Tibial nerve (tissue), 4 donors: ENCODE measurements around the gene ARHGEF37. TPM values are rescaled to one million over a fixed set of nuclear protein-coding genes. Genes with fewer than 3 reads are reported as not detected.

Source experiments
- DNase-seq, 2 donors: peaks; one replicate each; pipeline ENCODE4 v3.0.0-alpha.2; 2019; ENCODE audit warnings: low spot score in 2 of 2
- H3K27ac ChIP-seq, 4 donors: fragments of 200-600 bp; sonication (generic) in 3 of 4; one replicate each; pipeline ENCODE4 v1.5.1; 2017 to 2019; ENCODE audit warnings: mild to moderate bottlenecking in 1 of 4
- H3K27me3 ChIP-seq, 2 donors: fragments of 200-600 bp; sonication (generic) in 1 of 2; one replicate each; pipeline versions ENCODE4 v1.5.1 to v1.6.0; 2017 to 2019
- H3K36me3 ChIP-seq, 3 donors: fragments of 200-600 bp; sonication (generic); one replicate each; pipeline ENCODE4 v1.5.1; 2018 to 2019
- H3K4me1 ChIP-seq, 4 donors: fragments of 200-600 bp; sonication (generic) in 3 of 4; one replicate each; pipeline ENCODE4 v1.5.1; 2017 to 2019
- H3K4me3 ChIP-seq, 4 donors: fragments of 200-600 bp; sonication (generic) in 3 of 4; one replicate each; pipeline ENCODE4 v1.5.1; 2017 to 2019; ENCODE audit warnings: mild to moderate bottlenecking in 1 of 4, moderate library complexity in 1 of 4
- H3K9me3 ChIP-seq, 4 donors: fragments of 200-600 bp; sonication (generic) in 3 of 4; one replicate each; pipeline ENCODE4 v1.5.1; 2017 to 2019
- CTCF ChIP-seq, 5 experiments: fragments of 200-600 bp in 3 of 5; fragments of 450-650 bp in 2 of 5; sonication (generic) in 3 of 5; IDR thresholded peaks; one replicate each; pipeline ENCODE4 v1.5.1; 2016 to 2019; ENCODE audit warnings: antibody characterized with exemption in 5 of 5, mild to moderate bottlenecking in 3 of 5, moderate library complexity in 2 of 5
- EP300 ChIP-seq, 2 donors: sonication (generic); formaldehyde crosslinking; IDR thresholded peaks; one replicate each; pipeline ENCODE4 v1.6.1; 2017; ENCODE audit warnings: antibody characterized with exemption in 2 of 2, mild to moderate bottlenecking in 1 of 2
- POLR2A ChIP-seq, 2 donors: fragments of 450-650 bp; IDR thresholded peaks; one replicate each; pipeline ENCODE4 v1.6.1; 2017; ENCODE audit warnings: antibody characterized with exemption in 2 of 2, mild to moderate bottlenecking in 2 of 2, moderate library complexity in 2 of 2
- WGBS, 2 donors: methylation state at CpG; one replicate each; pipeline ENCODE4 v1.1.5; 2018; 5-methylcytosine and 5-hydroxymethylcytosine counted together
- total RNA-seq, 4 donors: library from RNA; depleted of rRNA; stranded (reverse); fragments of >200 nt; gene quantifications; one replicate each; pipeline ENCODE4 v1.1.0, GENCODE V29; 2016

Gene ARHGEF37
- total RNA-seq, 4 donors from 2014 or later = 28.8 to 73.7 (median 62.7) TPM

DNA sequence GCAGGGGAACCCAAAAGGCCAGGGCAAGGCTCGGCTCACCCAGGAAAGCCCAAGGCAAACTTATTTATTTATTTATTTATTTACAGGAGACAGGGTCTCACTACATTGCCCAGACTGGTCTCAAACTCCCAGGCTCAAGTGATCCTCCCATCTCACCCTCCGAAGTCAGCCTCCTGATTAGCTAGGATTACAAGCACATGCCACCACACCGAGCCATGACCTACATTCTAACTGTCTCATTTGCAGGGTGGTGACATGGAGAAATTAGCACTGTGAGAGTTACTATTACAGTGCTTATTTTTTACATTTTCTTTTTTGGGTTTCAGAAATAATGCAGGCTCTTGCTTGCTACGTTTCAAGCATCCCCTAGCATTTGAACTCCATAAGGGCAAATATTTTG lies 18.1 kb downstream of the ARHGEF37 start:
- no peak for DNase-seq
- Histone ChIP-seq H3K9me3 (no peaks in the 10 kb centered on the region), H3K27me3 (no peaks in the 10 kb centered on the region), H3K4me3 (no peak overlapping the region), H3K27ac (peak overlapping the region in 1 of 4 donors; percentile 14), H3K36me3 (peaks cover 0 to 62% (median 0%) of the 10 kb centered on the region in 3 donors), H3K4me1 (peaks cover 0 to 36% (median 13%) of the 10 kb centered on the region in 4 donors)
- TF ChIP-seq POLR2A (IDR thresholded peaks at IDR 0.05) = no peak
- no peak for TF ChIP-seq EP300 (IDR thresholded peaks at IDR 0.05)
- TF ChIP-seq CTCF (IDR thresholded peaks at IDR 0.05) = no peak
- WGBS, 2 donors = 92 to 94% methylated on average over 4 of the region's 4 CpGs

DNA sequence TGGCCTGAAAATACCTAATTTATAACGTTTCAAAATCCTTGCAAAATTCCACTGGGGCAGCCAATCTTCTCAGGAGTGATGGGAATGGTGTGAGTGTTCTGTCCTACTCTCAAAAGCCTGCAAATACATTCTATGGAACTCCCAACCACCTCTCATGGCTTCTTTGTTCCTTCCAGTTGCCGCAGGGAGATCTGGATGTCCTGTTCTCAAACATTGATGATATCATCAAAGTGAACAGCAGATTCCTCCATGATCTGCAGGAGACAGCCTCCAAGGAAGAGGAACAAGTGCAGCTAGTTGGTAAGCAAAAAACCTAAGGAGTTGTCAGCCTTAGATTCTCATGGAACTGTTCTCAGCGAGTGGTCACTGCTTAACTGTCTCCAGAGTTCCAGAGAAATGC lies 19.6 kb downstream of the ARHGEF37 start:
- H3K4me3 ChIP-seq = no peak overlapping the region
- H3K27me3 ChIP-seq = no peaks in the 10 kb centered on the region
- no peak overlapping the region for H3K27ac ChIP-seq
- H3K36me3 ChIP-seq = peaks cover 0 to 76% (median 0%) of the 10 kb centered on the region in 3 donors
- H3K9me3 ChIP-seq = no peaks in the 10 kb centered on the region
- DNase-seq = no peak
- H3K4me1 ChIP-seq = peaks cover 0 to 28% (median 11%) of the 10 kb centered on the region in 4 donors
- WGBS, 2 donors = 77 to 85% methylated on average over 3 of the region's 3 CpGs
- TF ChIP-seq POLR2A (IDR thresholded peaks at IDR 0.05) (no peak), EP300 (IDR thresholded peaks at IDR 0.05) (no peak), CTCF (IDR thresholded peaks at IDR 0.05) (no peak)

DNA sequence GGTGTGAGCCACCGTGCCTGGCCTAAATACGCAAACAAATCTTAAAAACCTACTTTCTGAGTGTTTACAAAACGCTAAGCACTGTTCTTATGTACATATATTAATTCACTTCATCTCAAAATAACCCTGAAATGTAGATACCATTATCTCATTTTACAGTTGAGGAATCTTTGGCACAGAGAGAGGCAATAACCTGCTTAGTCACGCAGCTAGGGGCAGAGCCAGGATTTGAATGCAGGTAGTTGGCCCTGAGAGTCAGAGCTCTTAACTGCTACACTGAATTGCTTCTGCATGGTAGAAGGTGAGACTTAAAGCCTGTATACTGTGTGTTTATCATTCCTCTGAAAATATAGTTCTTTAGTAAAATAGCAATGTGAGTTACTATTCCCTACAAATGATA lies 21.9 kb downstream of the ARHGEF37 start:
- peaks cover 0 to 83% (median 0%) of the 10 kb centered on the region in 3 donors for H3K36me3 ChIP-seq
- TF ChIP-seq CTCF (IDR thresholded peaks at IDR 0.05) (no peak), EP300 (IDR thresholded peaks at IDR 0.05) (no peak), POLR2A (IDR thresholded peaks at IDR 0.05) (no peak)
- no peaks in the 10 kb centered on the region for H3K9me3 ChIP-seq
- WGBS, 2 donors = 93 to 96% methylated on average over 4 of the region's 4 CpGs
- peaks cover 0 to 13% (median 6%) of the 10 kb centered on the region in 4 donors for H3K4me1 ChIP-seq
- no peak overlapping the region for H3K27ac ChIP-seq
- no peak for DNase-seq
- H3K27me3 ChIP-seq = no peaks in the 10 kb centered on the region
- no peak overlapping the region for H3K4me3 ChIP-seq

DNA sequence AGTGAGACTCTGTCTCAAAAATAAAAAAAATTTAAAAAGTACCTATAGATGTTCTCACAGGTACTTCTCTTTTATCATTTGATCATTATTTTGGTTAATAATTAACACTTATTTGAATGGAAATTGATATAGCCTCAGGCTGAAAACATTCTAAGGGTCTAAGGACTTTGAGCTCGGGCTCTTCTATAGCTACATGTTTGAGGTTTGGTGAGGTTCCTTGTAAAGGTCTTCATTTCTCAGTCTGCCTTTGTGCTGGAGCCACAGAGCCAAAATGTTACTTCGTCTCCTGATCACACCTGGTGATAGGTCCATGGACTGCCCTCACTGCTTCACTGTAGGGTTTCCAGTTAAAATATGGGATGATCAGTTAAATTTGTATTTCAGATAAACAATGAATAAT lies 22.6 kb downstream of the ARHGEF37 start:
- peaks cover 0 to 13% (median 6%) of the 10 kb centered on the region in 4 donors for H3K4me1 ChIP-seq
- H3K4me3 ChIP-seq = no peak overlapping the region
- no peaks in the 10 kb centered on the region for H3K27me3 ChIP-seq
- peaks cover 0 to 88% (median 0%) of the 10 kb centered on the region in 3 donors for H3K36me3 ChIP-seq
- no peak for DNase-seq
- WGBS, 2 donors = 89 to 92% methylated on average over 2 of the region's 2 CpGs
- H3K9me3 ChIP-seq = no peaks in the 10 kb centered on the region
- no peak overlapping the region for H3K27ac ChIP-seq
- no peak for TF ChIP-seq POLR2A (IDR thresholded peaks at IDR 0.05)
- TF ChIP-seq CTCF (IDR thresholded peaks at IDR 0.05) = no peak
- TF ChIP-seq EP300 (IDR thresholded peaks at IDR 0.05) = no peak

DNA sequence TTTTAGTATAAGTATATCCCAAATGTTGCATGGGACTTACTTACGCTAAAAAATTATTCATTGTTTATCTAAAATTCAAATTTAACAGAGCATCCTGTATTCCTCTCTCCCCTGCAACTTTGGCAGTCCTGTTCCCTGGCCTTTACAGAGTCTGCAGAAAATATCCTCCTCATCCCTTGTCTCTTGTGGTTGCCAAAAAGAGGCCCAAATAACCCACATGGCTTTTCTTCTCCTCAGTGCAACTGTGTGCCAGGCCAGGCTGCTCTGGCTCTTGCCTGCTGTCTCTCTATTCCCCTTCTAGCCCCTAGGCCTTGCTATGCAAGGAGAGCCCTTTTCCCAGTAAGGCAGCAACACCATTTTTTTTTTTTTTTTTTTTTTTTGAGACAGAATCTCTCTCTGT lies 23.0 kb downstream of the ARHGEF37 start:
- H3K36me3 ChIP-seq = peaks cover 0 to 88% (median 0%) of the 10 kb centered on the region in 3 donors
- no peaks in the 10 kb centered on the region for H3K27me3 ChIP-seq
- TF ChIP-seq EP300 (IDR thresholded peaks at IDR 0.05) = no peak
- TF ChIP-seq POLR2A (IDR thresholded peaks at IDR 0.05) = no peak
- TF ChIP-seq CTCF (IDR thresholded peaks at IDR 0.05) = no peak
- no peak overlapping the region for H3K4me3 ChIP-seq
- no peak overlapping the region for H3K27ac ChIP-seq
- peaks cover 0 to 13% (median 6%) of the 10 kb centered on the region in 4 donors for H3K4me1 ChIP-seq
- no peaks in the 10 kb centered on the region for H3K9me3 ChIP-seq
- WGBS, 2 donors = 97 to 100% methylated on average over 1 of the region's 1 CpG
- no peak for DNase-seq
